Endodermal cell (in vitro differentiated cells): ENCODE measurements around the gene GALNT14. TPM values are rescaled to one million over a fixed set of nuclear protein-coding genes. Genes with fewer than 3 reads are reported as not detected.

ENCODE experiments used
- DNase-seq: peaks from one replicate; pipeline ENCODE4 v3.0.0-alpha.2; 2017
- H3K27ac ChIP-seq: 2 replicates; pipeline ENCODE4 v1.5.1; 2013; ENCODE audit warnings: mild to moderate bottlenecking, low read depth, low read length, moderate library complexity
- H3K27me3 ChIP-seq: 2 replicates; pipeline ENCODE4 v1.6.1; 2013; ENCODE audit warnings: mild to moderate bottlenecking, low read length, moderate library complexity; ENCODE audit not compliant: insufficient read depth, control insufficient read depth, poor library complexity, severe bottlenecking
- H3K36me3 ChIP-seq: 2 replicates; pipeline ENCODE4 v1.7.0; 2013; ENCODE audit warnings: mild to moderate bottlenecking, low read length, moderate library complexity; ENCODE audit not compliant: control insufficient read depth, insufficient read depth
- H3K4me1 ChIP-seq: one replicate; pipeline ENCODE4 v1.7.0; 2013; ENCODE audit warnings: low read length; ENCODE audit not compliant: control insufficient read depth, insufficient read depth
- H3K4me3 ChIP-seq: 2 replicates; pipeline ENCODE4 v1.5.1; 2013; ENCODE audit warnings: mild to moderate bottlenecking, low read length, moderate library complexity
- H3K9ac ChIP-seq: 2 replicates; pipeline ENCODE4 v1.6.1; 2013; ENCODE audit warnings: mild to moderate bottlenecking, low read length, moderate library complexity; ENCODE audit not compliant: poor library complexity, severe bottlenecking; ENCODE audit errors: extremely low read depth
- H3K9me3 ChIP-seq: 2 replicates; pipeline ENCODE4 v1.6.1; 2013; ENCODE audit warnings: mild to moderate bottlenecking, low read length, moderate library complexity; ENCODE audit not compliant: control insufficient read depth
- H3K27ac Mint-ChIP-seq: 2 replicates; pipeline ENCODE4 v1.8.0; 2020; ENCODE audit warnings: mixed read lengths
- H3K27me3 Mint-ChIP-seq: 2 replicates; pipeline ENCODE4 v1.8.0; 2021; ENCODE audit warnings: mild to moderate bottlenecking, mixed read lengths; ENCODE audit not compliant: insufficient read depth
- H3K36me3 Mint-ChIP-seq: 2 replicates; pipeline ENCODE4 v1.8.0; 2020; ENCODE audit warnings: low read depth, mixed read lengths
- H3K4me1 Mint-ChIP-seq: 2 replicates; pipeline ENCODE4 v1.8.0; 2020; ENCODE audit warnings: mixed read lengths
- H3K4me3 Mint-ChIP-seq: 2 replicates; pipeline ENCODE4 v1.8.0; 2020; ENCODE audit warnings: mild to moderate bottlenecking, moderate library complexity, mixed read lengths
- H3K9me3 Mint-ChIP-seq: 2 replicates; pipeline ENCODE4 v1.8.0; 2020; ENCODE audit warnings: mild to moderate bottlenecking, mixed read lengths
- WGBS, 2 experiments: methylation state at CpG; one replicate each; pipeline versions ENCODE4 v1.1.5 to v1.1.7; 2013; ENCODE audit warnings: missing lambda C conversion rate in 2 of 2, mixed read lengths in 1 of 2; ENCODE audit not compliant: insufficient coverage in 1 of 2, insufficient read length in 1 of 2; 5-methylcytosine and 5-hydroxymethylcytosine counted together
- total RNA-seq, 2 donors: library from RNA; stranded (reverse); fragmentation: NEBNext Ultra II Directional in 1 of 2; extraction: Animal tissue kit (Norgen Biotek cat#: 25700) in 1 of 2; gene quantifications; 2 replicates in 1 of 2; 3 replicates in 1 of 2; pipeline ENCODE4 v1.2.1, GENCODE V29; 2021
- TF ChIP-seq, protein P1 (sequence below): fragments of 200-600 bp; sonication (generic); conservative IDR thresholded peaks from 2 replicates; pipeline ENCODE4 v1.5.0; 2021; ENCODE audit warnings: antibody characterized with exemption, mild to moderate bottlenecking

GALNT14 gene
- total RNA-seq, 2 donors from 2014 or later, result 1.4 TPM

DNA sequence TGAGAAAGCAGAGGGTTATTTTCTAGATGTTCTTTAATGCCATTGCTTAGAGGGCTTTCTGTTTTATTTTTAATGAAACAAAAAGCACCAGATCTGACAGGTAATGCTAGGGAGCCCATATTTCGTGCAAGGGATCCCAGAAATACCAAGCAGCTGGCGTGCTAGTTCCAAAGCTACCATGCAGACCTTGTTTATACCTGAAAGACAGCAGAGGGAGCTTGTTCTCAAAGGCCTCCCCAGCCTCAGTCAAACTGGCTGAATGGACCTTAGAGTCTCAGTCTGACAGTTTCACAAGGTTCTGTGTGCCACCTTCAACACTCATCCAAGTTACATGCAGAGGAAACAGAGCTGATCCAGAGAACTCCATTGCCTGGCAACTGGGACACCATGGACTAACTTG, 48.6 kb downstream of the GALNT14 start:
- Histone ChIP-seq H3K4me3 (no peak overlapping the region), H3K27ac (no peak overlapping the region), H3K9me3 (no peaks in the 10 kb centered on the region), H3K27me3 (peaks cover 11% of the 10 kb centered on the region), H3K9ac (no peak overlapping the region), H3K36me3 (no peaks in the 10 kb centered on the region), H3K4me1 (no peaks in the 10 kb centered on the region)
- 83 to 89% methylated on average over 2 of the region's 2 CpGs for WGBS, 2 experiments
- DNase-seq, result no peak
- TF ChIP-seq, protein P1, sequence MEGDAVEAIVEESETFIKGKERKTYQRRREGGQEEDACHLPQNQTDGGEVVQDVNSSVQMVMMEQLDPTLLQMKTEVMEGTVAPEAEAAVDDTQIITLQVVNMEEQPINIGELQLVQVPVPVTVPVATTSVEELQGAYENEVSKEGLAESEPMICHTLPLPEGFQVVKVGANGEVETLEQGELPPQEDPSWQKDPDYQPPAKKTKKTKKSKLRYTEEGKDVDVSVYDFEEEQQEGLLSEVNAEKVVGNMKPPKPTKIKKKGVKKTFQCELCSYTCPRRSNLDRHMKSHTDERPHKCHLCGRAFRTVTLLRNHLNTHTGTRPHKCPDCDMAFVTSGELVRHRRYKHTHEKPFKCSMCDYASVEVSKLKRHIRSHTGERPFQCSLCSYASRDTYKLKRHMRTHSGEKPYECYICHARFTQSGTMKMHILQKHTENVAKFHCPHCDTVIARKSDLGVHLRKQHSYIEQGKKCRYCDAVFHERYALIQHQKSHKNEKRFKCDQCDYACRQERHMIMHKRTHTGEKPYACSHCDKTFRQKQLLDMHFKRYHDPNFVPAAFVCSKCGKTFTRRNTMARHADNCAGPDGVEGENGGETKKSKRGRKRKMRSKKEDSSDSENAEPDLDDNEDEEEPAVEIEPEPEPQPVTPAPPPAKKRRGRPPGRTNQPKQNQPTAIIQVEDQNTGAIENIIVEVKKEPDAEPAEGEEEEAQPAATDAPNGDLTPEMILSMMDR, result peak; percentile 55
- no peak overlapping the region for H3K4me3 Mint-ChIP-seq
- H3K27ac Mint-ChIP-seq, result no peak overlapping the region
- no peaks in the 10 kb centered on the region for H3K36me3 Mint-ChIP-seq
- H3K9me3 Mint-ChIP-seq, result no peaks in the 10 kb centered on the region
- H3K27me3 Mint-ChIP-seq, result peaks cover 12% of the 10 kb centered on the region
- peaks cover 7% of the 10 kb centered on the region for H3K4me1 Mint-ChIP-seq

GRCh38 chr2:31088504-31089195, 49.6 kb downstream of the GALNT14 start:
- Mint-ChIP-seq H3K27ac (no peak overlapping the region), H3K9me3 (no peaks in the 10 kb centered on the region), H3K4me1 (peaks cover 7% of the 10 kb centered on the region), H3K27me3 (peaks cover 10% of the 10 kb centered on the region), H3K36me3 (no peaks in the 10 kb centered on the region), H3K4me3 (no peak overlapping the region)
- H3K9ac ChIP-seq, result no peak overlapping the region
- no peak overlapping the region for H3K27ac ChIP-seq
- H3K4me1 ChIP-seq, result no peaks in the 10 kb centered on the region
- no peak overlapping the region for H3K4me3 ChIP-seq
- H3K9me3 ChIP-seq, result no peaks in the 10 kb centered on the region
- DNase-seq, result no peak
- 88 to 90% methylated on average over 5 to 6 of the region's 6 CpGs for WGBS, 2 experiments
- H3K36me3 ChIP-seq, result no peaks in the 10 kb centered on the region
- TF ChIP-seq, protein P1, result no peak
- H3K27me3 ChIP-seq, result peaks cover 11% of the 10 kb centered on the region

GRCh38 chr2:31087491-31087890, 50.7 kb downstream of the GALNT14 start:
- H3K9me3 Mint-ChIP-seq, result no peaks in the 10 kb centered on the region
- Histone ChIP-seq H3K9ac (no peak overlapping the region), H3K4me1 (no peaks in the 10 kb centered on the region), H3K36me3 (no peaks in the 10 kb centered on the region), H3K9me3 (no peaks in the 10 kb centered on the region), H3K4me3 (no peak overlapping the region), H3K27ac (no peak overlapping the region), H3K27me3 (peaks cover 11% of the 10 kb centered on the region)
- no peak overlapping the region for H3K4me3 Mint-ChIP-seq
- peaks cover 10% of the 10 kb centered on the region for H3K27me3 Mint-ChIP-seq
- no peak overlapping the region for H3K27ac Mint-ChIP-seq
- TF ChIP-seq, protein P1, result no peak
- 84 to 85% methylated on average over 3 of the region's 3 CpGs for WGBS, 2 experiments
- no peaks in the 10 kb centered on the region for H3K36me3 Mint-ChIP-seq
- peaks cover 12% of the 10 kb centered on the region for H3K4me1 Mint-ChIP-seq
- DNase-seq, result no peak
